OCI-LY7 (cell line): ENCODE results near the gene SMIM35. TPM values are rescaled to one million over a fixed set of nuclear protein-coding genes. Genes with fewer than 3 reads are reported as not detected.

ENCODE experiments used
- BruUV-seq: library from RNA; stranded (reverse); fragments of 400-500 nt; replicated peaks from 2 replicates; lab custom pipeline; 2021; lab: Mats Ljungman, UMichigan
- CTCF ChIA-PET: fragments of 300-600 bp; sonication (Branson Sonifier 250); formaldehyde crosslinking; loops from one replicate; lab custom pipeline; 2022; ENCODE audit warnings: antibody characterized with exemption; ENCODE audit not compliant: unreplicated experiment; lab: Charles Lee
- POLR2A ChIA-PET: fragments of 300-600 bp; sonication (Branson Sonifier 250); formaldehyde crosslinking; loops from one replicate; lab custom pipeline; 2022; ENCODE audit warnings: antibody characterized with exemption; lab: Charles Lee
- DNase-seq: peaks from one replicate; pipeline ENCODE4 v3.0.0-alpha.2; 2015; ENCODE audit warnings: low spot score
- H2AFZ ChIP-seq: fragments of 200-600 bp; sonication (generic), shearing (Covaris generic); 2 replicates; pipeline ENCODE4 v1.6.1; 2014; ENCODE audit warnings: mild to moderate bottlenecking, antibody characterized with exemption, low read length, moderate library complexity
- H3K27ac ChIP-seq: fragments of 200-600 bp; sonication (generic); 2 replicates; pipeline ENCODE4 v1.5.1; 2014; ENCODE audit warnings: mixed run types, low read depth, mild to moderate bottlenecking, moderate library complexity, low read length, inconsistent platforms; ENCODE audit not compliant: poor library complexity, severe bottlenecking
- H3K36me3 ChIP-seq: fragments of 200-600 bp; sonication (generic); 2 replicates; pipeline ENCODE4 v1.6.1; 2014; ENCODE audit warnings: mild to moderate bottlenecking, antibody characterized with exemption, low read length, moderate library complexity, mixed read lengths; ENCODE audit not compliant: insufficient read depth
- H3K4me1 ChIP-seq: fragments of 200-600 bp; sonication (generic); 2 replicates; pipeline ENCODE4 v1.5.1; 2014; ENCODE audit warnings: mild to moderate bottlenecking, low read length; ENCODE audit not compliant: insufficient read depth, poor library complexity, severe bottlenecking
- H3K4me2 ChIP-seq: fragments of 200-600 bp; sonication (generic); 2 replicates; pipeline ENCODE4 v1.6.1; 2014; ENCODE audit warnings: mild to moderate bottlenecking, low read length
- H3K4me3 ChIP-seq: fragments of 200-600 bp; sonication (generic); 2 replicates; pipeline ENCODE4 v1.5.1; 2014; ENCODE audit warnings: mild to moderate bottlenecking, low read depth, low read length; ENCODE audit not compliant: poor library complexity, severe bottlenecking
- H3K79me2 ChIP-seq: fragments of 200-600 bp; sonication (generic); 2 replicates; pipeline ENCODE4 v1.6.1; 2016; ENCODE audit warnings: low read depth, mild to moderate bottlenecking, low read length, moderate library complexity, mixed read lengths; ENCODE audit not compliant: insufficient read depth
- H3K9me2 ChIP-seq: fragments of 200-600 bp; sonication (generic); 2 replicates; pipeline ENCODE4 v1.6.1; 2016; ENCODE audit warnings: mild to moderate bottlenecking, low read length, mixed read lengths; ENCODE audit not compliant: insufficient read depth
- H3K9me3 ChIP-seq: fragments of 200-600 bp; sonication (generic); 2 replicates; pipeline ENCODE4 v1.6.1; 2014; ENCODE audit warnings: mild to moderate bottlenecking, mixed run types, low read length, mixed read lengths
- H4K20me1 ChIP-seq: fragments of 200-600 bp; sonication (generic); 2 replicates; pipeline ENCODE4 v1.6.1; 2014; ENCODE audit warnings: mild to moderate bottlenecking, antibody characterized with exemption, low read length, moderate library complexity, mixed read lengths; ENCODE audit not compliant: insufficient read depth
- CTCF ChIP-seq: fragments of 200-600 bp; sonication (generic); conservative IDR thresholded peaks from 2 replicates; pipeline ENCODE4 v1.5.1; 2014; ENCODE audit warnings: mild to moderate bottlenecking, antibody characterized with exemption, low read length, moderate library complexity, mixed read lengths
- EZH2phosphoT487 ChIP-seq: fragments of 200-600 bp; sonication (generic); IDR thresholded peaks from 2 replicates; pipeline ENCODE4 v1.6.1; 2018; ENCODE audit warnings: low read depth, borderline replicate concordance, mild to moderate bottlenecking, mixed run types, antibody characterized with exemption, low read length, moderate library complexity, mixed read lengths
- intact Hi-C: fragments of 100-400 bp; cut with micrococcal nuclease; formaldehyde crosslinking; loops from one replicate; pipeline ENCODE4 v1.10.0; 2022; ENCODE audit not compliant: unreplicated experiment
- total RNA-seq, 2 experiments: library from RNA; depleted of rRNA in 1 of 2; stranded (reverse); fragments of >200 nt in 1 of 2; shearing (Covaris generic) in 1 of 2; gene quantifications; 2 replicates each; pipeline ENCODE4 v1.2.3, GENCODE V29; 2014 to 2022

SMIM35 gene
- total RNA-seq, 2 experiments from 2014 or later = 0.06 to 0.67 TPM

GRCh38 chr11:118068945-118069612 is 17.7 kb downstream of the SMIM35 start:
- no peak overlapping the region for H3K27ac ChIP-seq
- H3K4me3 ChIP-seq = no peak overlapping the region
- no peaks in the 10 kb centered on the region for H3K9me2 ChIP-seq
- no peak overlapping the region for H2AFZ ChIP-seq
- BruUV-seq = no TSS peak
- H3K4me1 ChIP-seq = no peaks in the 10 kb centered on the region
- no peaks in the 10 kb centered on the region for H4K20me1 ChIP-seq
- DNase-seq = no peak
- H3K9me3 ChIP-seq = no peaks in the 10 kb centered on the region
- intact Hi-C loops = no loop called here
- CTCF ChIA-PET = no interaction called here
- no peak overlapping the region for H3K4me2 ChIP-seq
- H3K79me2 ChIP-seq = no peaks in the 10 kb centered on the region
- TF ChIP-seq CTCF (no peak), EZH2phosphoT487 (no peak)
- no peaks in the 10 kb centered on the region for H3K36me3 ChIP-seq
- POLR2A ChIA-PET = no interaction called here

GRCh38 chr11:118068206-118068944 is 18.4 kb downstream of the SMIM35 start:
- DNase-seq = no peak
- no peak overlapping the region for H3K4me2 ChIP-seq
- TF ChIP-seq EZH2phosphoT487 (no peak), CTCF (0 out of 2 replicates have a peak, but pooled peaks have one; percentile 20)
- ChIA-PET POLR2A (no interaction called here), CTCF (interaction anchor here (0.6 kb wide), 1 partner anchor 352 kb away, joined by 4 read pairs; no protein-coding TSS in a partner anchor)
- no peaks in the 10 kb centered on the region for H3K9me2 ChIP-seq
- BruUV-seq = no TSS peak
- no peaks in the 10 kb centered on the region for H3K4me1 ChIP-seq
- no peaks in the 10 kb centered on the region for H3K79me2 ChIP-seq
- H3K36me3 ChIP-seq = no peaks in the 10 kb centered on the region
- intact Hi-C loops = no loop called here
- H3K27ac ChIP-seq = no peak overlapping the region
- H2AFZ ChIP-seq = no peak overlapping the region
- H4K20me1 ChIP-seq = no peaks in the 10 kb centered on the region
- no peak overlapping the region for H3K4me3 ChIP-seq
- H3K9me3 ChIP-seq = no peaks in the 10 kb centered on the region

- no peaks in the 10 kb centered on the region for H3K9me3 ChIP-seq
- intact Hi-C loops = no loop called here
- no peaks in the 10 kb centered on the region for H3K4me1 ChIP-seq
- H3K36me3 ChIP-seq = no peaks in the 10 kb centered on the region
- no TSS peak for BruUV-seq
- no peaks in the 10 kb centered on the region for H4K20me1 ChIP-seq
- DNase-seq = no peak
- no peaks in the 10 kb centered on the region for H3K79me2 ChIP-seq
- H3K27ac ChIP-seq = no peak overlapping the region
- no peaks in the 10 kb centered on the region for H3K9me2 ChIP-seq
- no peak overlapping the region for H3K4me2 ChIP-seq
- no peak overlapping the region for H3K4me3 ChIP-seq
- TF ChIP-seq EZH2phosphoT487 (no peak), CTCF (no peak)
- no peak overlapping the region for H2AFZ ChIP-seq
- CTCF ChIA-PET = no interaction called here
- POLR2A ChIA-PET = no interaction called here
Observed at GRCh38 chr11:118067006-118067405, 19.8 kb downstream of the SMIM35 start.
